Epithelial cell of prostate (primary cell): Measurements from ENCODE around the gene MAPRE3.
"Not testable (repeated sequence)": the region's sequence is repeated elsewhere in the genome, so short reads cannot be mapped to it uniquely, and the experiment has no call there.

Source experiments
- DNase-seq: peaks from one replicate; pipeline ENCODE4 v3.0.0-alpha.2; 2011; ENCODE audit warnings: low read depth, low spot score
- H3K27ac ChIP-seq: fragments of 450-650 bp; 2 replicates; pipeline ENCODE4 v1.5.1; 2017; ENCODE audit warnings: mild to moderate bottlenecking

The MAPRE3 gene

DNA sequence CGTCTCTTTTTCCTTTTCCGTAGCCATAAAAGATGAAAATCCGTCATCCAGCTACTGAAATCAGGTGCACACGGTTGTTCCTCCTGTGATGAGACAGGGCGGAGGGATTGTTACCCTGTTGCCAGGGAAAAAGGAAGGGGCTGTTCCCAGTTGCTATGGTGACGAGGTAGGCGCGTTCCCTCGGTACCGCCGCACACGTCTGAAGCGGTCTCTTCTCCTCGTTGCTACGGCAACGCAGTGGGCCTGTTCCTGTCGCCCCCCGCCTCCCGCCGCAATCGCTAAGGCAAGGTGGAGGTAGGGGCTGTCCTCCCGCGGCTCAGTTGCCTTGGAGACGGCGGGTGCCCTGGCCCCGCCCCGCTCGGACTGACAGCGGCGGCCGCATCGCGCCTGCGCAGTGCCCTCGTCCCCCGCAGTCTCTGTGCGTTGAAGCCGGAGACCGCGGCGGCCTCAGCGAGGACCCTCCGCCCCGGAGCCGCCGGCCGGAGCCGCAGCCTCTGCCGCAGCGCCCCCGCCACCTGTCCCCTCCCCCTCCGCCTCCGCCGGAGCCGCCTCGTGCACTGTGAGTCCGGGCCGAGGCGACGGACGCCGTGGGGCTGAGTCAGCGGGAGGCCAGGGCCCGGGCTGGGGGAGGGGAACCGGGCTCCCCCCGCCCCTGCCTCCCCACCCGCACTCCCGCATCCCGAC lies at the start of gene MAPRE3:
Gene MAPRE3, plus strand, starts transcription at position 394 of the 684 bp plus-strand sequence. CDS start 51,582 bp downstream, outside the sequence.
- peak within 1 kb of the TSS; percentile 72 for H3K27ac ChIP-seq
- DNase-seq, result no peak

- H3K27ac ChIP-seq, result no peak overlapping the region
- DNase-seq, result no peak
Measured at GRCh38 chr2:26921323-26921722, 49.1 kb upstream of the MAPRE3 start.

GRCh38 chr2:26922405-26923188 lies 47.8 kb upstream of the MAPRE3 start:
- no peak for DNase-seq

GRCh38 chr2:26923189-26923466 lies 47.3 kb upstream of the MAPRE3 start:
- DNase-seq, H3K27ac ChIP-seq: not testable (repeated sequence)

More at GRCh38 chr2:26922405-26923188, 47.8 kb upstream of the MAPRE3 start:
- no peak overlapping the region for H3K27ac ChIP-seq

DNA sequence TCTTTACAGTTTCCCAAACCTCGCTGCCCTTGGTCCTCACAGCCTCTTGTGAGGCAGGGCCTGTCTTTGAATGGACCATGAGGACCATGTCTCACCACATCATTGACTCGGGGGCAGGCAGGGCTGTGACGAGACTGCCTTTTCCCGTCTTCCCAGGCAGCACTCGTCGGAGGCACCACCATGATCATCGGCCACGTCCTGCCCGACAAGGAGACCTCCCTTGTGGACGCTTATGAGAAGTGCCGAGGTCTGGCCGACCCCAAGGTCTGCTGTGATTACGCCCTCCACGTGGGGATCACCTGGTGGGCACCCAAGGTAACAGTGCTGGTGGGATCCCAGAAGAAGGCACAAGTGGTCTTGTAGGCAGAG lies 45.7 kb upstream of the MAPRE3 start:
- H3K27ac ChIP-seq, result no peak overlapping the region
- no peak for DNase-seq

GRCh38 chr2:26925100-26925791 lies 45.2 kb upstream of the MAPRE3 start:
- no peak for DNase-seq
- no peak overlapping the region for H3K27ac ChIP-seq

DNA sequence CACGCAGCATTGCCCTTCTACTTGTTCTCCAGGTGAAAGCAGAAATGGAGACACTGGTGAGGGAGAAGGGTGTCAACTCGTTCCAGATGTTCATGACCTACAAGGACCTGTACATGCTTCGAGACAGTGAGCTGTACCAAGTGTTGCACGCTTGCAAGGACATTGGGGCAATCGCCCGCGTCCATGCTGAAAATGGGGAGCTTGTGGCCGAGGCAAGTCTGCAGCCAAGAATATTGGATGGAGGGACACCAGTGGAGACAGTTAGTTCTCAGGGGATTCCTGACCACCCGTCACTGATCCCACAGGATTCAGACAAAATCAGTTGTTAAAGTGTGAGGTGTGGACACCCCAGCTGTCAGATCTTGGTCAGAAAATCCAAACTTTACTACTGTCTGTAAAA lies 43.2 kb upstream of the MAPRE3 start:
- no peak for DNase-seq
- H3K27ac ChIP-seq, result no peak overlapping the region

- no peak for DNase-seq
- H3K27ac ChIP-seq, result no peak overlapping the region
Measured at GRCh38 chr2:26932974-26933373, 37.5 kb upstream of the MAPRE3 start.

- no peak overlapping the region for H3K27ac ChIP-seq
- no peak for DNase-seq
Measured at GRCh38 chr2:26933431-26934334, 36.8 kb upstream of the MAPRE3 start.

- DNase-seq, result no peak
- no peak overlapping the region for H3K27ac ChIP-seq
Measured at GRCh38 chr2:26934335-26934724, 36.1 kb upstream of the MAPRE3 start.

- DNase-seq, result no peak
Measured at GRCh38 chr2:26934985-26935384, 35.5 kb upstream of the MAPRE3 start.

GRCh38 chr2:26936855-26937254 lies 33.6 kb upstream of the MAPRE3 start:
- DNase-seq, result no peak
- H3K27ac ChIP-seq, result no peak overlapping the region

More at GRCh38 chr2:26934985-26935384, 35.5 kb upstream of the MAPRE3 start:
- H3K27ac ChIP-seq, result no peak overlapping the region

DNA sequence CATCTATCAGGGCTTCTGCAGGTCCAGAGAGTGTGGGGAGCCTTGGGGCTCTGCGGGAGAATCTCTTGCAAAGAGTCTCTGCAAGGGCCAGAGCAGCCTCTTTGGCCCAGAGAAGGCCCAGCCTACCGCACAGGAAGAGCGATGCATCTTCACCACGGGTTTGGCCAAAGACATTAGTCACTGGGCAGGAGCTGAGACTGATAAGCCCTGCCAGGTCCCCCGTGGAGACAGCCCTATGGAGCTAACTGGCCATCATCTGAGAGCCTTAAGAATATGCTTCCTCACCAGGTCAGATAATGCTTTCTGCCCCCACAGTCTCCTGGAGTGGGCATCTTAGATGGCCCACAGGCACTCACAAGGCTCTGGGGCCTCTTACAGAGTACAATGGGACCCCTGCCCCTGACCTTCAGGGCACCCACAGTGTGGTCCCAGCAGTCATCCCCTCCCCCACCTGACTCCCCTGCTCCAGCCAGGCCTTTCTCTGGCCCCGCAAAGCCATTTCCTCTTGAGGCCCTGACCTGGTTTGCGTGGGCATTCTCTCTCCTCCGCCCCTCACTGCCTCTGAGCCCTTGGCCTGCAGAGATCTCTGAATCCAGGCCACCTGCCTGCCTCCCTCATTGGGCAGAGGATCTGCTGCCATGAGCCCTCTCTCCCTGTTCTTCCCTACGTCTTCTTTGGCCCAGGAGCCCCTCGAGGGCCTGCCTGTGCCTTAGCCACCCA lies 31.9 kb upstream of the MAPRE3 start:
- DNase-seq, result no peak
- no peak overlapping the region for H3K27ac ChIP-seq

- DNase-seq, result no peak
- no peak overlapping the region for H3K27ac ChIP-seq
Measured at GRCh38 chr2:26940001-26940400, 30.4 kb upstream of the MAPRE3 start.

DNA sequence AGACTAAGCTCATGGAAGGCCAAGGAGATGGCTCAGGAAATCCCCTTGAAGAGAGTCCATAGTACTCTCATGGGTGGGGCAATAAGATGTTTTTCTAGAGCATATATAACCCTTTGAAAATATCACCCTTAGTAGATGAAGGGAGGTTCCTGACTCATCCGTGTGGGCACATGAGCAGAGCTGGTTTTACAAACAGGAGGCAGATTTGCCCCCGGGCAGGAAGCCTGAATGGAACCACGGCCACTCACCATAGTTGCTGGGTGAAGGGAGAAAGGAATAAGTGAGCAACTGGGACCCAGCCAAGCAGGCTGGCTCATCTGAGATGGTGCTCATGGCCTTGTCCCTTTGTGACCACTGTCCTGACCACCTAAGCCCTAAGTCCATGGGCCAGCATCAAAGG lies 29.0 kb upstream of the MAPRE3 start:
- H3K27ac ChIP-seq, result no peak overlapping the region
- DNase-seq, result peak; percentile 44

GRCh38 chr2:26942543-26943295 lies 27.7 kb upstream of the MAPRE3 start:
- H3K27ac ChIP-seq, result no peak overlapping the region
- no peak for DNase-seq

DNA sequence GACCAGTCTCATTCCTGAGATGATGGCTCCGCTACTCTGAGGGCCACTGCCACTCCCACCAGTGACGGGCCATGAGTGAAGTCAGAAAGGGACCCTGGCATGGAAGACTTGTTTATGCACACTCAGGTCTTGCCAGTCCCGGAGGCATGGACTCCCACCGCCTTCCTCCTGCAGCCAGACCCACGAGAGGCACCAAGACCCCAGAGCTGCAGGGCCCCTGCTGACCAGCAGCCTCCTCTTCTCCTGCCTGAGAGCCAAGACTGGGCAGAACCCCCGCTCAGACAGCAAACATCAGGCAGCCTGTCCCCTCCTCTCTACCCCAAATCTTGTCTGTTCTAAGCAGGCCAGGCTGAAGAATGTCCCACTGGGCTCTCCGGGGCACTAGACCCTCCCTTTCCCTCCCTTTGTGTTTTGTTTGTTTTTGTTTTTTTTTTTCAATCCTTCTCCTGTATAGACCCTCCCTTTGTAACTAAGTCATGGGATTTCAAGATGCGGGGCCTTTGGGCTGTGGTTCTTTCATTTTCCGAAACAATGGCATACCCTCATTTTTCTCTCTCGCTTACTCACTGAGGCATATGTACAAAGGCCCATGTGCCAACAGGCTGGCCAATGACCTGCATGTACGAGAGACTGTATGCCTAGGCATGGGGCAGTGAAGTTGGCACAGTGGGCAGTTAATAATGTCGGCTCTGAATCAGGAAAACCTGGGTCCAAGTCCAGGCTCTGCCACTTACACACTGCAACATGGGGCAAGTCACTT lies 24.3 kb upstream of the MAPRE3 start:
- no peak for DNase-seq
- no peak overlapping the region for H3K27ac ChIP-seq
